HCT116 (cell line): ENCODE data around the gene WNT9B. TPM values are rescaled to one million over a fixed set of nuclear protein-coding genes. Genes with fewer than 3 reads are reported as not detected.

Experiments
- ATAC-seq: fragments of 200-7000 bp; cut with Tn5 transposase; 2 replicates; pipeline ENCODE4 v1.9.1; 2020; ENCODE audit warnings: mild to moderate bottlenecking, moderate library complexity
- BruUV-seq: library from RNA; stranded (reverse); fragments of 400-500 nt; replicated peaks from 2 replicates; lab custom pipeline; 2021; lab: Mats Ljungman, UMichigan
- CTCF ChIA-PET: fragments of 300-600 bp; sonication (Branson Sonifier 250); formaldehyde crosslinking; loops from one replicate; lab custom pipeline; 2021; ENCODE audit warnings: antibody characterized with exemption; lab: Charles Lee
- POLR2A ChIA-PET: fragments of 300-600, 350-600 bp; sonication (Branson Sonifier 250); formaldehyde crosslinking; loops from one replicate; lab custom pipeline; 2021; ENCODE audit warnings: antibody characterized with exemption; lab: Charles Lee
- RAD21 ChIA-PET, 2 experiments: fragments of 300-600 bp; sonication (Branson Sonifier 250); formaldehyde crosslinking; loops; one replicate each; lab custom pipeline; 2023; ENCODE audit warnings: low total read pairs in 2 of 2; ENCODE audit not compliant: uncharacterized antibody in 2 of 2, unreplicated experiment in 2 of 2, low non-redundant PET in 1 of 2; lab: Charles Lee
- DNase-seq: peaks from one replicate; pipeline ENCODE4 v3.0.0-alpha.2; 2010; ENCODE audit warnings: low read depth, low spot score
- H2AFZ ChIP-seq: fragments of 200-600 bp; shearing (Covaris generic), sonication (generic); 2 replicates; pipeline ENCODE4 v1.6.1; 2017; ENCODE audit warnings: low read depth, mixed run types, mixed read lengths, antibody characterized with exemption, low read length; ENCODE audit not compliant: poor library complexity, severe bottlenecking
- H3K27ac ChIP-seq: 2 replicates; pipeline ENCODE4 v1.5.1; 2012; ENCODE audit warnings: low read depth, low read length
- H3K27me3 ChIP-seq: fragments of 200-600 bp; sonication (generic); 2 replicates; pipeline ENCODE4 v1.6.1; 2016; ENCODE audit warnings: mixed run types, low read length, mixed read lengths; ENCODE audit not compliant: insufficient read depth
- H3K36me3 ChIP-seq, 2 experiments: fragments of 200-500 bp in 1 of 2; fragments of 200-600 bp in 1 of 2; sonication (Bioruptor generic) in 1 of 2; sonication (generic) in 1 of 2; 2 replicates each; pipeline versions ENCODE4 v1.5.1 to v1.6.1; 2014 to 2016; ENCODE audit warnings: low read length in 2 of 2, inconsistent platforms in 1 of 2, mixed read lengths in 1 of 2, mixed run types in 1 of 2; ENCODE audit not compliant: insufficient read depth in 2 of 2, control insufficient read depth in 1 of 2
- H3K4me1 ChIP-seq, 2 experiments: fragments of 200-600 bp in 1 of 2; sonication (generic) in 1 of 2; 2 replicates each; pipeline versions ENCODE4 v1.5.1 to v1.6.1; 2012 to 2017; ENCODE audit warnings: low read length in 2 of 2, inconsistent platforms in 1 of 2, mild to moderate bottlenecking in 1 of 2, mixed read lengths in 1 of 2, mixed run types in 1 of 2, moderate library complexity in 1 of 2; ENCODE audit not compliant: insufficient read depth in 2 of 2, control insufficient read depth in 1 of 2
- H3K4me2 ChIP-seq: fragments of 200-600 bp; sonication (generic); 2 replicates; pipeline ENCODE4 v1.6.1; 2017; ENCODE audit warnings: mixed run types, low read length, mixed read lengths
- H3K4me3 ChIP-seq, 2 experiments: fragments of 200-600 bp in 1 of 2; sonication (generic) in 1 of 2; replicated peaks in 1 of 2; 2 replicates each; pipeline ENCODE4 v1.5.1; 2011 to 2016; ENCODE audit warnings: low read length in 2 of 2, control low read depth in 1 of 2, low read depth in 1 of 2, mild to moderate bottlenecking in 1 of 2, mixed read lengths in 1 of 2, mixed run types in 1 of 2
- H3K79me2 ChIP-seq: fragments of 200-600 bp; sonication (generic); 2 replicates; pipeline ENCODE4 v1.6.1; 2017; ENCODE audit warnings: mild to moderate bottlenecking, mixed run types, low read length, moderate library complexity, mixed read lengths; ENCODE audit not compliant: insufficient read depth
- H3K9ac ChIP-seq: fragments of 200-600 bp; sonication (generic); 2 replicates; pipeline ENCODE4 v1.6.1; 2016; ENCODE audit warnings: low read length, mixed read lengths
- H3K9me2 ChIP-seq: fragments of 200-600 bp; sonication (generic), shearing (Covaris generic); 2 replicates; pipeline ENCODE4 v1.6.1; 2017; ENCODE audit warnings: mixed run types, mild to moderate bottlenecking, moderate library complexity; ENCODE audit not compliant: insufficient read depth
- H3K9me3 ChIP-seq, 2 experiments: fragments of 200-500 bp in 1 of 2; fragments of 200-600 bp in 1 of 2; sonication (Bioruptor generic) in 1 of 2; sonication (generic) in 1 of 2; 2 replicates each; pipeline ENCODE4 v1.6.1; 2014 to 2017; ENCODE audit warnings: low read length in 2 of 2, mixed read lengths in 2 of 2, inconsistent platforms in 1 of 2, low read depth in 1 of 2, mild to moderate bottlenecking in 1 of 2, mixed run types in 1 of 2, moderate library complexity in 1 of 2; ENCODE audit not compliant: control insufficient read depth in 1 of 2, insufficient read depth in 1 of 2
- H4K20me1 ChIP-seq: fragments of 200-600 bp; sonication (generic), shearing (Covaris generic); 2 replicates; pipeline ENCODE4 v1.6.1; 2017; ENCODE audit warnings: mixed run types, mild to moderate bottlenecking, moderate library complexity; ENCODE audit not compliant: insufficient read depth
- CEBPB ChIP-seq: IDR thresholded peaks from 2 replicates; pipeline ENCODE4 v1.6.1; 2012; ENCODE audit warnings: low read depth
- CTCF ChIP-seq, 3 experiments: fragments of 200-600 bp in 1 of 3; sonication (generic) in 1 of 3; IDR thresholded peaks in 2 of 3; conservative IDR thresholded peaks in 1 of 3; 2 replicates each; pipeline ENCODE4 v1.5.1; 2012 to 2017; ENCODE audit warnings: low read depth in 2 of 3, low read length in 2 of 3, antibody characterized with exemption in 1 of 3, borderline replicate concordance in 1 of 3, control low read depth in 1 of 3, mild to moderate bottlenecking in 1 of 3, mixed read lengths in 1 of 3, mixed run types in 1 of 3, moderate library complexity in 1 of 3; ENCODE audit not compliant: insufficient read depth in 1 of 3
- EGR1 ChIP-seq: IDR thresholded peaks from 2 replicates; pipeline ENCODE4 v1.6.1; 2012; ENCODE audit warnings: low read depth
- ELF1 ChIP-seq: IDR thresholded peaks from 2 replicates; pipeline ENCODE4 v1.6.1; 2012; ENCODE audit warnings: low read depth, borderline replicate concordance
- EZH2 ChIP-seq: fragments of 200-600 bp; sonication (generic); IDR thresholded peaks from 2 replicates; pipeline ENCODE4 v1.6.1; 2017; ENCODE audit warnings: antibody characterized with exemption, mixed run types
- EZH2phosphoT487 ChIP-seq: fragments of 200-600 bp; IDR thresholded peaks from 2 replicates; pipeline ENCODE4 v1.6.1; 2018; ENCODE audit warnings: antibody characterized with exemption, borderline replicate concordance
- FOSL1 ChIP-seq: IDR thresholded peaks from 2 replicates; pipeline ENCODE4 v1.6.1; 2012; ENCODE audit warnings: low read depth
- MAX ChIP-seq: IDR thresholded peaks from 2 replicates; pipeline ENCODE4 v1.6.1; 2012
- POLR2A ChIP-seq: IDR thresholded peaks from 2 replicates; pipeline ENCODE4 v1.7.0; 2011; ENCODE audit warnings: borderline replicate concordance; ENCODE audit not compliant: insufficient read depth, insufficient read length; ENCODE audit errors: extremely low read depth
- POLR2AphosphoS5 ChIP-seq: IDR thresholded peaks from 2 replicates; pipeline ENCODE4 v1.6.1; 2011; ENCODE audit warnings: mild to moderate bottlenecking, low read depth, low read length, moderate library complexity
- RAD21 ChIP-seq: IDR thresholded peaks from 2 replicates; pipeline ENCODE4 v1.6.1; 2012; ENCODE audit warnings: low read depth, mild to moderate bottlenecking
- SIN3A ChIP-seq: IDR thresholded peaks from 2 replicates; pipeline ENCODE4 v1.6.1; 2012; ENCODE audit warnings: low read depth
- SP1 ChIP-seq: IDR thresholded peaks from 2 replicates; pipeline ENCODE4 v1.6.1; 2012; ENCODE audit warnings: low read depth
- SRF ChIP-seq: IDR thresholded peaks from 2 replicates; pipeline ENCODE4 v1.6.1; 2012; ENCODE audit warnings: low read depth
- TCF7L2 ChIP-seq: IDR thresholded peaks from 2 replicates; pipeline ENCODE4 v1.7.0; 2011; ENCODE audit warnings: borderline replicate concordance, inconsistent platforms; ENCODE audit not compliant: insufficient read depth, insufficient read length; ENCODE audit errors: extremely low read depth
- YY1 ChIP-seq: IDR thresholded peaks from 2 replicates; pipeline ENCODE4 v1.6.1; 2011; ENCODE audit warnings: low read length, low read depth, moderate library complexity, mild to moderate bottlenecking; ENCODE audit not compliant: insufficient replicate concordance; ENCODE audit errors: extremely low read depth
- intact Hi-C: fragments of 100-400 bp; cut with micrococcal nuclease; formaldehyde crosslinking; loops from 2 replicates; pipeline ENCODE4 v1.10.0; 2022
- total RNA-seq: library from RNA; stranded (reverse); gene quantifications from one replicate; pipeline ENCODE4 v1.2.1, GENCODE V29; 2021; ENCODE audit not compliant: unreplicated experiment
- TF ChIP-seq, protein P1 (sequence below): IDR thresholded peaks from 2 replicates; pipeline ENCODE4 v1.6.1; 2012; ENCODE audit warnings: low read depth

Gene WNT9B
- total RNA-seq, 1 experiment from 2014 or later = not detected

DNA sequence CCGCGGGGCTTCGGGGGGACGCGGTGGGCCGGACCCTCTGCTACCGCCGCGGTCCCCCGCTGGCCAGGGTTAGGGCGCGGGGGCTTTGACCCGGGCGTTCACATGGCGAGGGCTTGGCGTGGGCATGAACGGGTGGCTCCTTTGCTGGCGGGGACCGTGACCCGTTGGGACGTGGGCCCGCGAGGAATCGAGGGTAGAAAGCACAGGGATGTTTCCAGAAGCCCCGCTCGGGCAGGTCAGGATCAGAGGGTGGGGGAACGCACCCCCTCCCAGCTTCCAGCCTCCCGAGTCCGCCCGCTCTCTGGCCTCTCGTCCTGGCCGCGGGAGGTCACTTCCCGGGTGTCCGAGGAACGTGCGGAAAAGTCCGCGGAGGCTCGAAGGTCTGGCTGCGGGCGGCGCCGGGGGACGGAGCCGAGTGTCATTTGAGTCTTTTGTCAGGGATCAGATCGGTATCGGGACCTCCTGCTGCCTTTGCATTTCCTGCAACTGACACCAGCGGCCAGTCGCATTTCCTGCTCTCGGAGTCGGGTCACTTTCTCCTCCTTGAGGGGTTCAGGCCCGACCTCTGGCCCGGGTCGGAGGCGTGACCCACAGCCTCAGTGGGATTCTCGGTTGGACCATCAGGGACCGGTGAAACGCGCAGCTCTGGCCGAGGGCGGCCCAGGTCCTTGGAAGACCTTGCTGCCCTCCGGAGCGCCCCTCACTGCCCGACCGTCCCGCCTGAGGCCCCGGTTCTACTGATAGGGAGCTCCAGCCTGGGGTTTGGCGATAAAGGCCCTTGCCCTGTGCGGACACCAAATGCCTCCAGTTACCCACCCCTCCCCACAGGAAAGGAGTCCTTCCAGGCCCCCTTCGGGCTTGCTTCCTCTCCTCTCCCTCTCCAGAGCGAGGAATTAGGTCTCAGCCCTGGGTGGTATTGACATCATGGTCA, 32.2 kb upstream of the WNT9B start:
- Histone ChIP-seq H3K4me3 (no peak overlapping the region), H3K9me3 (no peaks in the 10 kb centered on the region), H3K9ac (no peak overlapping the region), H3K9me2 (no peaks in the 10 kb centered on the region), H3K4me2 (no peak overlapping the region), H3K4me1 (peaks cover 0 to 10% of the 10 kb centered on the region in 2 experiments; a peak in 2 of 4 replicates), H2AFZ (no peak overlapping the region), H4K20me1 (no peaks in the 10 kb centered on the region), H3K27me3 (no peaks in the 10 kb centered on the region), H3K36me3 (no peaks in the 10 kb centered on the region), H3K27ac (no peak overlapping the region; the same call in 1 of the 2 replicates), H3K79me2 (no peaks in the 10 kb centered on the region)
- ChIA-PET CTCF (no interaction called here), POLR2A (no interaction called here), RAD21 (no interaction called here)
- no peak for TF ChIP-seq POLR2A
- no peak for TF ChIP-seq EZH2phosphoT487
- TF ChIP-seq, protein P1, sequence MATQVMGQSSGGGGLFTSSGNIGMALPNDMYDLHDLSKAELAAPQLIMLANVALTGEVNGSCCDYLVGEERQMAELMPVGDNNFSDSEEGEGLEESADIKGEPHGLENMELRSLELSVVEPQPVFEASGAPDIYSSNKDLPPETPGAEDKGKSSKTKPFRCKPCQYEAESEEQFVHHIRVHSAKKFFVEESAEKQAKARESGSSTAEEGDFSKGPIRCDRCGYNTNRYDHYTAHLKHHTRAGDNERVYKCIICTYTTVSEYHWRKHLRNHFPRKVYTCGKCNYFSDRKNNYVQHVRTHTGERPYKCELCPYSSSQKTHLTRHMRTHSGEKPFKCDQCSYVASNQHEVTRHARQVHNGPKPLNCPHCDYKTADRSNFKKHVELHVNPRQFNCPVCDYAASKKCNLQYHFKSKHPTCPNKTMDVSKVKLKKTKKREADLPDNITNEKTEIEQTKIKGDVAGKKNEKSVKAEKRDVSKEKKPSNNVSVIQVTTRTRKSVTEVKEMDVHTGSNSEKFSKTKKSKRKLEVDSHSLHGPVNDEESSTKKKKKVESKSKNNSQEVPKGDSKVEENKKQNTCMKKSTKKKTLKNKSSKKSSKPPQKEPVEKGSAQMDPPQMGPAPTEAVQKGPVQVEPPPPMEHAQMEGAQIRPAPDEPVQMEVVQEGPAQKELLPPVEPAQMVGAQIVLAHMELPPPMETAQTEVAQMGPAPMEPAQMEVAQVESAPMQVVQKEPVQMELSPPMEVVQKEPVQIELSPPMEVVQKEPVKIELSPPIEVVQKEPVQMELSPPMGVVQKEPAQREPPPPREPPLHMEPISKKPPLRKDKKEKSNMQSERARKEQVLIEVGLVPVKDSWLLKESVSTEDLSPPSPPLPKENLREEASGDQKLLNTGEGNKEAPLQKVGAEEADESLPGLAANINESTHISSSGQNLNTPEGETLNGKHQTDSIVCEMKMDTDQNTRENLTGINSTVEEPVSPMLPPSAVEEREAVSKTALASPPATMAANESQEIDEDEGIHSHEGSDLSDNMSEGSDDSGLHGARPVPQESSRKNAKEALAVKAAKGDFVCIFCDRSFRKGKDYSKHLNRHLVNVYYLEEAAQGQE = no peak
- no peak for TF ChIP-seq RAD21
- no peak for TF ChIP-seq POLR2AphosphoS5
- TF ChIP-seq MAX = no peak
- TF ChIP-seq CTCF (IDR thresholded peaks at IDR 0.05 in 2 of 3, conservative IDR thresholded peaks at IDR 0.05 in 1 of 3; ENCODE audit: borderline replicate concordance in 1 of 3, insufficient read depth in 1 of 3, low read depth in 2 of 3, low read length in 2 of 3) = no peak
- TF ChIP-seq YY1 = no peak
- no peak for TF ChIP-seq EZH2
- no peak for TF ChIP-seq SIN3A
- TF ChIP-seq ELF1 = no peak
- TF ChIP-seq EGR1 = no peak
- TF ChIP-seq SP1 = no peak
- TF ChIP-seq TCF7L2 = no peak
- TF ChIP-seq SRF = no peak
- TF ChIP-seq CEBPB = no peak
- TF ChIP-seq FOSL1 = no peak
- ATAC-seq = no peak
- no peak for DNase-seq
- BruUV-seq = no TSS peak
- intact Hi-C loops = no loop called here
